Endometrial microvascular endothelial cells (primary cell): ENCODE data around the gene TOGARAM2. TPM values are rescaled to one million over a fixed set of nuclear protein-coding genes. Genes with fewer than 3 reads are reported as not detected.

Experiments used
- in situ Hi-C: cut with HindIII; loops from 2 replicates; pipeline ENCODE4 v1.10.0; 2017; ENCODE audit warnings: low sequenced_read_pairs, low pct_unique_long_range_greater_than_20kb; ENCODE audit errors: inconsistent ontology term
- total RNA-seq: library from RNA; depleted of rRNA; stranded (reverse); fragments of >200 nt; gene quantifications from one replicate; pipeline ENCODE4 v1.2.3, GENCODE V29; 2015; ENCODE audit errors: inconsistent ontology term

Gene TOGARAM2
- total RNA-seq, 1 donor from 2014 or later, result not detected

DNA sequence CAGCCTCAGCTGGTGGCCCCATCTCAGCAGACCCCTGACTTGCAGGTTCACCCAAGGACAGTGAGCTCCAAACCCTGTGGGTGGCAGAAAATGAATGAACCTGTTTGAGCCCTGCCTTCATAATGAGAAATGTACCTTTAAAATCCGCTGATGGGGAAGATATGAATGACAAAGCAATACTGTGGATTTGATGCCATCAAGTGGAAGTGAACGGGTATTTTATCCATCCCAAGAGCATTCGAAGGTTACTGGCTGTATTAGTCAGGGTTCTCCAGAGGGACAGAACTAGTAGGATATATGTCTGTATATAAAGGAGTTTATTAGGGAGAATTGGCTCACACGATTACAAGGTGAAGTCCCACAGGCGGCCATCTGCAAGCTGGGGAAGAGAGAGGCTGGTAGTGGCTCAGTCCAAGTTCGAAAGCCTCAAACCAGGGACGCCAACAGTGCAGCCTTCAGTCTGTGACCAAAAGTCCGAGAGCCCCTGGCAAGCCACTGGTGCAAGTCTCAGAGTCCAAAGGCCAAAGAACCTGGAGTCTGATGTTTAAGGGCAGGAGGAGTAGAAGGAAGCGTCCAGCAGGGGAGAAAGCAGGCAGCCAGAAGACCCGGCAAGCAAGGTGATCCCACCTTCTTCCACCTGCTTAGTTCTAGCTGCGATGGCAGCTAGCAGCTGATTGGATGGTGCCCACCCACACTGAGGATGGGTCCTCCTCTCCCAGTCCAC is 32.1 kb downstream of the TOGARAM2 start:
- in situ Hi-C loops, result no loop called here

DNA sequence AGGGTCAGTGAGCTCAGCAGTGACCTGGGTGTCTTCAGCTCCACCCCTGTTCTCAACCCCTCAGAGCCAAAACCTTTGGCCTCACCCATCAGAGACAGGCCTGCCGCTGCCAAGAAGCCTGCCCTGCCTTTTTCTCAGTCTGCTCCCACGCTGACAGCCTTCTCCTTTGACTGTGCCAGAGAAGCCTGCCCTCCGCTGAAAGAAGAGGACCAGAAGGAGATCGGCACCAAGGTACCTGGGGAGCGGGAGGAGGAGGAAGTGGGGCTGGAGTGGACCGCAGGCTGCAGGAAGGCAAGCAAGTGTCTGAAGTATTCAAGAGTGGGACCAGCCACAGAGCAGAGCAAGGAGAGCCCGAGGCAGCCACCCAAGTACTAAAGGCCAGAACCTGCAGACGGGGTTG is 33.2 kb downstream of the TOGARAM2 start:
- in situ Hi-C loops, result no loop called here

DNA sequence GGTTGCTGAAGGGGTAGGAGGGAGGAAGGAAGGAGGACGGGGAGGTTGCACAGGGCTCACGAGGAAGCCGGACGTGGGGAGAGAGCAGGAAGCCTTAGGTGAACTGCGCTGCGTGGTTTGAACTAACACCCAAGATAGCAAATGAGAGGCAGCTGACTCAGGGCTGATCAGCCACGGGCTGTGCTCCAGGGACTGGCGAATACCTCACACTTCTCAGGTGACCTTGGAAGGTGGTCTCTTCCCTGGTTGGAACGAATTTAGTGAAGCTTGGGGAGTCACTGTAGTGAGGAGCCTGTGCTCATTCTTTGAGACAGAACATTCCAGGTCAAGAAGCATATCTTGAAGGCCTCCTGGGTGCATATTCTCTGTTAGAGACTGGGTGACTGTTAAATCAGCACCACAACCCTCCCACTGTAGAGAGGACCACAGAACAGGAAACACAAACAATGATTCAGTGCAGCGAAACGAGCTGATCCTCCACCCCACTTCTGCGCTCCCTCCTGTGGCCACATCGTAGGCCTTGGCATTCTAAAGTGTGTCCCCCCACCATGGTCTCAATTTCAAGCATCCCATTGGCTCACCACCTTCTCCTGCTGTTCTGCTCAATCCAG is 33.8 kb downstream of the TOGARAM2 start:
- in situ Hi-C loops, result no loop called here

DNA sequence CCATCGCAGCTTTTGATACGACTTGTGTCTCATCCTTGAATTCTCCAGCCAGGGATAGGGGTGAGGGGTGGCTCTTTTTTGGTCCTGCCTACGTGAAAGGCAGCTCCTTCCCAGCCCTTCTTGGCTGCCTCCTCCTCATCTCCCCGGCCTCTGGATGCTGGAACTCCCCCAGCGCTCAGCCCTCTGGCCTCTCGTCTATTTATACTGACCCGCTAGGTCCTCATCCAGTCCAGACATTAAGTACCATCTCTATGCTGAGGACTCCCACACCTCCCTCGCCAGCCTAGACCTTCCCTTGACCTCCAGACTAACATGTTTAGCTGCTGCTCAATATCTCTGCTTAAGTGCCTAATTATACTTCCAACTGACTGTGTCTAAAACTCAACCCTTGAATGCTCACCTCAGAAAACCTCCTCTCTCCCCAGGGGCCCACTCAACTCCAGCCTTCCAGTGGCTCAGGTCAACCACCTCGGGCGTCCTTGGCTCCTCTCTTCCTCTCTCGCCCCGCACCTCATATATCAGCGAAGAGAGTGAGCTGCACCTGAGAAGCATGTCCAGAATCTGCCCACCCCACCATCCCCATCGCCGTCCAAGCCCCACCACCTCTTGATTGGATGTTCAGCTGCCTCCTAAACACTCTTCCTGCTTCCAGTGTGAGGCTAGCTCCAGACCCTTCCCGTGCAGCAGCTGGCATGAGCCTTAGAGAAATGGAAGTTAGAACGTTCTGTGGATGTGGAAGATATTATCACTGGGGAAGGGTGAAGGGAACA is 34.8 kb downstream of the TOGARAM2 start:
- in situ Hi-C loops, result no loop called here

DNA sequence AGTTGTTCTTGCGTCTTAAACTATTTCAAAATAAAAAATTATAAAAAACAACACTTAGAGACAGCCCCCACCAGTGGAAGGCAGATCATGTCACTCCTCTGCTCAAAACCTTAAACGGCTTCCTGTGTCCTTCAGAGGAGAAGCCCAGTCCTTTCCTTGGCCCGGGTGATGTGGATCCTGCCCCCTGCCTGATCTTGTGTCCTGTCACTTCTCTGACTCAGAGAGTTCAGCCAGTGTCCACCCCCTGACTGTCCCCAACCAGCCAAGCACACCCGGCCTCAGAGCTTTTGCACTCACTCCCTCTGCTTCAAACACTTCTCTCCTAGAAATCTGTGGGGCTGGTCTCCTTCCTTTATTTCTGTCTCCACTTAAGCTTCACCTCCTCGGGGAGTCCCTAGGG is 35.4 kb downstream of the TOGARAM2 start:
- in situ Hi-C loops, result no loop called here

DNA sequence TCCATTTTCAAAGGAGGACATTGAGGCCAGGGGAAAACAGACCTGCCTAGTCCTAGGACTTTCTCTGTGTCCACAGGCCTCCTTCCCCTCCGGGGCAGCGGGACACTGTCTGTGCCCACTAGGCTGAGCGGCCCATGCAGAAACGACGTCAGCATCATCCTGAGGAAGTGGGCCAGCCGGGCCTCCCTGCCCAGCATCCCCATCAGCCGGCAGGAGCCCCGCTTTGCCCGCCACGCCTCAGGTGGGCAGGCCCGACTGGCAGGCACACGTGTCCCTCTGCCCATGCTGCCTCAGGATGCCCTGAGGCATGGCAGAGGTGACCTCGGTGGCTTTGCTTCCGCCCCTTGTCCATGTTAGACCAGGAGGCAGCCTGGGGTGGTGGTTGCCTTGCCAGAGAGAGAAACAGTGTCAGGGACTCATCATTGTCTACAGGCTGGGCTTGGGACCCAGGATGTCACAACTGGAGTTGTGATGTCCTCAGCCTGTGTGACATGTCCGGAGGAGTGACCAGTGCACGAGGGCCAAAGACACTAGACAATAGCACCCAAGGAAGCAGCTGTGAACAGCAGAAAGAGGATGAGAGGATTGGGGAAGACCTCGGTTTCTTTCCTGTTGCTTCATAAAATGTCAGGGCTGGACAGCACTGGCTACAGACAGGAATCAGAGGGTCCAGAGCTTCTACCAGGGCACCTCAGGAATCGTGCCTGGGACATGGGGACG is 36.8 kb downstream of the TOGARAM2 start:
- in situ Hi-C loops, result no loop called here

DNA sequence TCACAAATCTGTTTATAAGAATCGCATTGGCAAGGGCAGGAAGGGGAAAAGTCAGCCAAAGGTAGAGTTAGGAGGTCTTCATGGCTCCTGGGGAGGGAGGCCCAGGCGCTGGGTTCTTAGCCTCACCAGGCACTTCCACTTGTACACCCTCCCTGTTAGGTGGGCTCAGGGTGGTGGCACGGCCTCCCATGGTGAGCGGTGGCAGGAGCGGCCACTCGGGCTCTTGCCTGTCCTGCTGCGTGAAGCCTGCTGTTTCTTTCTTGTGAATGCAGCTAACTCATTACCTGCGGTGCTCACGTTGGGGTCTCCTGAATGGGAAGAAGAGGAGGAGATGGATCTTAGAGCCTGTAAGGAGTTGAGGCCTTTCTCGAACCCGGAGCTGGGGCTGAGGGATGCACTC is 40.8 kb downstream of the TOGARAM2 start:
- in situ Hi-C loops, result no loop called here

DNA sequence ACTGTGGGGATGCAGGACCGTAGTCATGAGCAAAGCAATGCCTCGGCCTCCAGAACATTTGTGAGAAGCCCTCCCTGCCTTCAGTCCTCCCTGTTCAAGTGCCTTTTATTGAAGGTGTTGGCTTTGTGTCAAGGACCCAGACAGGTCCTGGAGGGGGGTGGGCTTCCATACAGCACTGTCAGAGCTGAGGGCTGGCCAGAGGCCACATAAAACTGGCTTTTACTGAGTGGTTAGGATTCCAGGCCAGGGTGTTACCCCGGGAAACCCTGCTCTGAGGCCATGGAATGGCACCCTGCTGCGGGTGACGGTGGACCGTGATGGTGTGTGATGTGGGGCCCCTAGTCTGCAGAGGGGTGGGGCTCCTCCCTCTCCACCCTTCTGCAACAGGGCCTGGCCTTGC is 41.6 kb downstream of the TOGARAM2 start:
- in situ Hi-C loops, result no loop called here

DNA sequence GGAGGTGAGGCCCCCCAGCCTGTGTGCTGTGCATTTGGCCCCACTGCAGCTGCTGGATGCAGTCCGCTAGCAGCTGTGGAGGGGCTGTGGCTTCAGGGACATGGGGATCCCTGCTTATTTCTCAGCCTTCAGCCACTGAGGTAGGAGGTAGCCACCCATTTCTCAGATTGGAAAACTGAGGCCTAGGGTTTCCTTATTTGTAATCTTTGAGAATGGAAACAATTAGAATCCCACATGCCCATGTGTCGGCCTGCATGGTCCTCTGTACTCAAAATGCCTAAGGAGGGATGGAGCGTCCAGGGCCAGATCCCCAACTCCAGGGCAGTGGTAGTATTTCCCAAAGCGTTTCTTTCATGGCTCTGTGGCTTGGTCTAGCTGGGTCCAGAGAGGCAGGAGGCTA is 42.1 kb downstream of the TOGARAM2 start:
- in situ Hi-C loops, result no loop called here

DNA sequence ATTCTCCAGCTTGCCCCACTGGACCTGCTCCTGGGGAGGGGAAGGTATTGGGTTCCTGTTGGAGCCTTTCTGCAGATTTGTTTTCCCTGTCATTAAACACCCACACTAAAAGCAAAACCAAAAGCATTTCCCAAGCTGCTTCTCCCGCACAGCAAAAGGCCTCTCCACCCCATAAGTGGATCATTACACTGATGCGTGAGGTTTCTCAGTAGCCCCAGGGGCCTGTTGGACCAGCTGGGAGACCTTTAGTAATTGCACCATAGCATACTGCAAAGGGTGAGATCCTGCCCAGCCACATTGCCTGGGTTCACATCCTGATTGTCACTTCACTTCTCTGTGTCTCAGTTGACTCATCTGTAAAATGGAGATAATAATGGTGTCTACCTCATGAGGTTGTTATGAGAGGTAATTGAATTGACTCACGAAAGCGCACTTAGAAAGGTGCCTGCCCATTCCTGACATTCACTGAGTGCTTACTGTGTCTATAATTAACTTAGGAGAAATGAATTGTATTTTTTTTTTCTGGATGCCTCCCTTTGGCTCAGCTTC is 43.9 kb downstream of the TOGARAM2 start:
- in situ Hi-C loops, result no loop called here

DNA sequence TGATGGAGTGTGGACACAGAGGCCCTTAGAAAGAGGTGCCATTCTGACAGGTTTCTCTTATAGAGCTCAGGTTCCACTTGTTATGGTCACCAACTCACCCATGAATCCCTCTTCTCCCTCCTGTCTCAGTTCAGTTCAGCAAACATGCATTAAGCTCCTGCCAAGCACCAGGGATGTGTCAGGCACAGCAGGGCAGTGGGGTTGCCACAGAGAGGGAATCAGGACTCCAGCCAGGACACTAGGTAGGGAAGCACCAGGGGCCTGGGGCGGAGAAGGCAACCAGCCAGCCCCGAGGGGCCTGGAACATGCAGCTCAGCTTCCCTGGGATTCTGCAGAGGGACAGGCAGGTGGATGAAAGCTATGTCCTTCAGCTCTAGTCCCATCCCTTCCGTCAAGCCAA is 44.6 kb downstream of the TOGARAM2 start:
- in situ Hi-C loops, result no loop called here

DNA sequence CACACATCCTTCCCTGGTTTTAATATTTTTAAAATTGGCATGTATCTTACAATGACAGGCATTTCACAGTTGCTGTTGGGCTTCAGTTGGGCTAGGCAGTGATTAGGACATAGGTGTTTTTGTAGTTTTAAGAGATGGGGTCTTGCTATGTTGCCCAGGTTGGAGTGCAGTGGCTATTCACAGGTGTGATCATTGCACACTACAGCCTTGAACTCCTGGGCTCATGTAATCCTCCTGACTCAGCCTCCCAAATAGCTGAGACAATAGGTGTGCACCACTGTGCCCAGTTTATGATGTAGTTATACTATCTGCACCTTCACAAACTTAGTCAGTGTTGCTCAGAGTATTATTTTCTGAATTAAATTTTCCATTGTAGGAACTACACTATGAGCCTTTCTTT is 49.9 kb downstream of the TOGARAM2 start:
- in situ Hi-C loops, result no loop called here

DNA sequence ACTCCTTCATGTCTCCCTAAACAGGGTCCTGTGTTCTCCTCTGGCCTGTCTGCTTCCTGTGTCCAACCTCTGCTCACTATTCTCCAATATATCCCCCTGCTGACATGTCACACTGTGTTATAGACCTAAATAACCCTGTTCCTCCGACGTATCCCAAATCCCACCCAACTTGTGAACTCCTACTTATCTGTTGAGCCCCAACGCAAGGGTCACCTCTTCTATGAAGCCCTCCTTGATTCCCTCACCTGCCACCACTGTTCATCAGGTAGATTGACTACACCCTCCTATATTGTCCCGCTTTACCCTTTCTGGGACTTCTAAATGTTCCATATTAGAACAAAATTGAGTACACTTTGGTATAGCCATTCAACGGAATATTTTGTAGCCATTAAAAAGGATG is 51.1 kb downstream of the TOGARAM2 start:
- in situ Hi-C loops, result no loop called here

DNA sequence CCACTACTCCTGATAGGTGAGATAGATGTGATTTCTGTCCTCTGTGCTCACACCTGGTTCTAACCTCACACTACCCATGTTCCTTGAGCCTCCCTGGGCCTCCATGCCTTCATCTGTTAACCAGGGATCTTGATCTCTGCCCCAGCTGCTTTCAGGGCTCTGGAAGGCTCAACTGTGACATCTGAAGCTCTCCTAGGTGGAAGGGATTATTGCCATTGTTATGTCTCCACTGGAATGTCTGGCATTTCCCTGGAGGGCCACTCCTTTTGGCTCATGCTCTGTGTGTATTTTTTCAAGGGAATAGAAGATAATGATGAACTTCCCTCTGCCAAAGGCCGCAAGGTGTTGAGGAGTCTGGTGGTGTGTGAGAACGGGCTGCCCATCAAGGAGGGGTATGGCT is 52.1 kb downstream of the TOGARAM2 start:
- in situ Hi-C loops, result no loop called here

DNA sequence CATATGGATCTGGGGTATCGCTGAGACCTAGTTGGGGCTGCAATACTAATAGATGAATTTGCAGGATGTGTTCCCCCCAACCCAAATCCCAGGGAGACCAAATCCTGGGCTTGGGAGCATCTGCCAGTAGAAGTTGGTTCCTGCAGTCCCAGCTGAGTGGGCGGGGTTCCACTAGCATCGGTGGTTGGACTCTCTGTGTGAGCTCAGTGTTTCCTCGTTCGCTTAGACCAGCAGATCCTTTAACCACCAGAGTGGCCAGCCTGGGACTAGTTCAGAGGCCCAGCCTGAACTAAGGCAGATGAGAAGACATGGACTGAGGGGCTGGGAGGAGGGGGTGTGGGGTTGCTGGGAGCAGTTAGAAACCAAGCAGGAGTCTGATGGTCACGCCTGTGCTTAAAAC is 52.6 kb downstream of the TOGARAM2 start:
- in situ Hi-C loops, result no loop called here

DNA sequence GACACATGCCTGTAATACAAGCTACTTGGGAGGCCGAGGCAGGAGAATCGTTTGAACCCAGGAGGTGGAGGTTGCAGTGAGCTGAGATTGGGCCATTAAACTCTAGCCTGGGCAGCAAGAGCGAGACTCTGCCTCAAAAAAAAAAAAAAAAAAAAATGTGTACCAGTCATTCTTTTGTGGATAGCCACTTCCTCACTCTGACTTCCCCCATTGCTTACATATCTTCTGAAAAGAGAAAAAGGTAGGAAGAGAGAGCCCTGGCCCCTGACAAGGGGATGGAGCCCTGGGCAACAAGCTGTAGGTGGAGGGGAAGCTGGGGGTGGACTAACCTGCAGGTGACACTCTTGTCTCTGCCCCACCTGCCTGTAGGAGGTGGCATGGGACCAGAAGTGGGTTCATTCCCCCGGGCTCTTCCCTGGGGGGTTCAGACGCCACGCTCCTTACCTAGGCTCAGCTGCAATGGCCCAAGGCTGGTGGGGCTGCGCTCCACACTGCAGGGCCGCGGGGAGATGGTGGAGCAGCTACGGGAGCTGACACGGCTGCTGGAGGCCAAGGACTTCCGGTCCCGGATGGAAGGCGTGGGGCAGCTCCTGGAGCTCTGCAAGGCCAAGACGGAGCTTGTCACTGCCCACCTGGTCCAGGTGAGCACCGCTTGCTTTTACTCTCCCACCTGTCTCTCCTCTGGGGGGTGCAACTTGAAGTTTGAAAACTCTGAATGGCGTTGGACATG is 54.1 kb downstream of the TOGARAM2 start:
- in situ Hi-C loops, result no loop called here

DNA sequence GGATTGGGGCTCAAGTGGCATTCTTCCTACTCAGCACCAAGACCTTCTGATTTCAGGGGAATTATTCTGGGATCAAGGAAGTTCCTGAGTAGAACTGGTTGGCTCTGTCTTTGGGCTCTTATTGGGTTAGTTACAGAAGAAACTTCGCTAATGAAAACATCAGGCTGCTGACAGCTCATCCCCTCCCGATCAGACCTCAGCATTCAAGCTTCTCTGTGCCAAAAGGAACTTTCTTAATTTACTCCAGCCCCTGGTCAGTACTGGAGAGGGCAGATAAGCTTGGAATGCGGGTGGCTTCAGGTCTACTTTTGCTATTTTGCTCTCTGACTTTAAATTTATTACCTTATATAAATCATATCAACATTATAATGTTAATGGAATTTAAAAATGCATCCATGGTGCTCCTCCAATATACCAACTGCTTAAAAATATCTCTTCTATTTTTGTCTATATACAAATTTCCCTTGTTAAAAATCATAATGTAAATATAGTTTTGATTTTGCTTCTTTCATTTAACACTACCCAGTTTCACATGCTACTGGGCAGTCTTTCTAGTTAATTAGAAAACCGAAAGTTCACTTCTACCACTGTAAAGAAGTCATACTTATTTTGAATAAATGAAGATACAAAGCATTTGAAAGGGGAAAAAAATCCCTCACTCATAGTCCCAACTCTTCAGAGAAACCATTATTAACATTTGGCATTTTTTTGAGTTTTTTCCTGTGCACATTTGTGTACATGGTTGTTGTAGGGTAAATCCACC is 58.8 kb downstream of the TOGARAM2 start:
- in situ Hi-C loops, result no loop called here

DNA sequence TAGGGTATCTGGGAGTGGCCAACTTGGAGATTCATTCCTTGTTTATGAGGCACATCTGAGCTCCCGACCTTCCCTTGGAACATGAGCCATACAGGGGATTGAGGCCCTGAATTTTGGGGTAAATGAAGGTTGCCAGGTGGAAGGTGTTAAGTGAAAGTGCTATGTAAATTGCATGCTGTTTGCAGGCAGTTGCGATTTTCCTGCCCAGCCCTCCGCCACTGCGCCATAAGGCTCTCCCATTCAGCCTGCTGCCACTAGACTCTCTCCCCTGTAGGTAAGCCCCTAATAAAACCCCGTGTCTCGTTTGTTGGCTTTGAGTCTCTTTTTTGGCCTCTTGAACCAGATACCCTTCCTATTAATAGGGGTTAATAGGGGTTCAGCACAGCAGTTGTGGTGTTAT is 59.5 kb downstream of the TOGARAM2 start:
- in situ Hi-C loops, result no loop called here
